Renal pelvis (tissue), 4 donors: ENCODE results near the gene C11orf42. TPM values are rescaled to one million over a fixed set of nuclear protein-coding genes. Genes with fewer than 3 reads are reported as not detected.

Experiments
- DNase-seq: peaks from one replicate; pipeline ENCODE4 v3.0.0-alpha.2; 2013
- polyA plus RNA-seq, 3 donors: library from polyadenylated mRNA; unstranded; fragments of 120-200 nt; gene quantifications; one replicate each; pipeline ENCODE4 v1.2.1, GENCODE V29; 2013; ENCODE audit not compliant: insufficient read length in 3 of 3

The C11orf42 gene
- polyA plus RNA-seq, 3 donors = 1.1 to 3.5 (median 2.5) TPM

- DNase-seq = no peak
Measured at GRCh38 chr11:6253197-6253596, 47.8 kb downstream of the C11orf42 start.

- no peak for DNase-seq
Measured at GRCh38 chr11:6258141-6258540, 52.8 kb downstream of the C11orf42 start.

- DNase-seq = peak; percentile 24
Measured at GRCh38 chr11:6258571-6259081, 53.3 kb downstream of the C11orf42 start.

- no peak for DNase-seq
Measured at GRCh38 chr11:6260207-6260726, 54.9 kb downstream of the C11orf42 start.

Other genes with a start within 250 kb of the C11orf42 start
- gene OR56A5, start 237.1 kb upstream of the C11orf42 start, polyA plus RNA-seq = not detected
- not detected for gene OR52L1, start 218.6 kb upstream of the C11orf42 start, polyA plus RNA-seq
- gene OR56A4, start 198.6 kb upstream of the C11orf42 start, polyA plus RNA-seq = under 1 TPM; 0.04 to 0.12 (median 0.06) TPM
- not detected for gene OR56A1, start 174.8 kb upstream of the C11orf42 start, polyA plus RNA-seq
- gene OR56B4, start 97.9 kb upstream of the C11orf42 start, polyA plus RNA-seq = under 1 TPM in 2 of 3 donors, not detected in 1; 0.11 to 0.19 TPM
- gene OR52B2, start 35.2 kb upstream of the C11orf42 start, polyA plus RNA-seq = not detected
- under 1 TPM; 0.13 to 0.40 (median 0.26) TPM for gene OR52W1, start 6.3 kb upstream of the C11orf42 start, polyA plus RNA-seq
- gene FHIP1B, start 29.1 kb downstream of the C11orf42 start, polyA plus RNA-seq = 10 to 100 TPM; 58.8 to 89.9 (median 72.2) TPM
- gene CNGA4, start 33.5 kb downstream of the C11orf42 start, polyA plus RNA-seq = under 1 TPM; 0.23 to 0.82 (median 0.44) TPM
- under 1 TPM; 0.43 to 0.77 (median 0.68) TPM for gene CCKBR, start 54.3 kb downstream of the C11orf42 start, polyA plus RNA-seq
- gene CAVIN3, start 114.9 kb downstream of the C11orf42 start, polyA plus RNA-seq = 10 to 100 TPM; 16.1 to 22.2 (median 20.9) TPM
- gene SMPD1, start 184.9 kb downstream of the C11orf42 start, polyA plus RNA-seq = 10 to 100 TPM; 34.0 to 38.1 (median 35.5) TPM
- 10 to 100 TPM; 62.7 to 65.3 (median 63.1) TPM for gene APBB1, start 213.5 kb downstream of the C11orf42 start, polyA plus RNA-seq
- gene HPX, start 235.4 kb downstream of the C11orf42 start, polyA plus RNA-seq = 1 to 10 TPM; 3.1 to 6.6 (median 6.4) TPM